Nucleus accumbens (tissue), 56 donors: ENCODE measurements around the gene KRTAP27-1.

ENCODE experiments used
- DNase-seq, 56 donors: peaks; one replicate each; lab custom pipeline; 2025; lab: John Stamatoyannopoulos, UW

KRTAP27-1 gene

DNA sequence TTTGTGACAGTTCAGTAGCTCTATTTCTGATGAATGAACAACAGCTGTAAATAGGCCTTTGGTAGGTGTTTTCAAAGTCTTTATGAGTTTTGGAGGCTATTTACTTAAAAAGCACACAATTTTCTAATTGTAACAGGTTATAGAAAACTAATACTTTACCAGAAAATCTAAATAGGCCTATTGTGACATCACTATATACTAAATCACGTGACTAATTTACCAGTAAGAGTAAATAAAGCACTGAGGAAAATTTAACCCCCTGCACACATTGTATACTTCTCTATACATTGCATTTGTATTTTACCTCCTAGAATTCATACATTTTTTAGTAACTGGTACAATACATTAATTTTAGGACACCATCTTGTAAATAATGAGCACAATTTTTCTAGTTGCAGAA, 32.4 kb downstream of the KRTAP27-1 start:
- no peak for DNase-seq

DNA sequence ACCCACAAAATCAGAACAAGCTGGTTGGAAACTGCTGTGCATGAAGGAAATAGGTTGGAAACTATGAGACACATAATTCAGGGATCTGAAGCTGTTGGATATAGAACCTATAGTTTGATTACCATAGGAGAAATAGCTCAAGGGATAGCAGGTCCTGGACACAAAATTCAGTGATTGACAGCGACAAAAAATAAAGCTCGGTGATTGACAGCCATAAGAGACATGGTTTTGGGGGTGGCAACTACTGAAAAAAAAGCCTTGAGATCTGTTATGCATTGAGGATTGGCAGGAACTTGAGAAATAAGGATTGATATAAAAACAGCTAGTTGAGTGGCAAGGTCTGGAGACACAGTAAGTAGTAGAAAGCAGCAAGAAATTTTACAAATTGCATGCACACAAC, 48.3 kb downstream of the KRTAP27-1 start, which contains the start of gene KRTAP25-1:
KRTAP25-1 (minus strand) TSS at position 300 of the 400 bp plus-strand sequence; CDS start at position 276, 24 bp downstream.
- DNase-seq = no peak
